Vagina (tissue), 2 donors: Measurements from ENCODE around the gene TTLL3. TPM values are rescaled to one million over a fixed set of nuclear protein-coding genes. Genes with fewer than 3 reads are reported as not detected.
A peak's percentile ranks its signal among the peaks of the same experiment; 100 is the strongest.
"Not testable (repeated sequence)": the region's sequence is repeated elsewhere in the genome, so short reads cannot be mapped to it uniquely, and the experiment has no call there.

Experiments
- DNase-seq, 2 donors: peaks; one replicate each; pipeline ENCODE4 v3.0.0-alpha.2; 2017; ENCODE audit errors: extremely low spot score in 2 of 2
- H3K27ac ChIP-seq: fragments of 200-600 bp; sonication (generic); one replicate; pipeline ENCODE4 v1.5.1; 2019
- H3K27me3 ChIP-seq: fragments of 200-600 bp; sonication (generic); one replicate; pipeline ENCODE4 v1.5.1; 2019
- H3K36me3 ChIP-seq, 2 donors: fragments of 200-600 bp; sonication (generic); one replicate each; pipeline ENCODE4 v1.5.1; 2017 to 2019
- H3K4me1 ChIP-seq: fragments of 200-600 bp; sonication (generic); one replicate; pipeline ENCODE4 v1.5.1; 2019
- H3K4me3 ChIP-seq, 2 donors: fragments of 200-600 bp; sonication (generic); 1 replicate in 1 of 2; 2 replicates in 1 of 2; pipeline ENCODE4 v1.5.1; 2016 to 2019
- H3K9me3 ChIP-seq: fragments of 200-600 bp; sonication (generic); one replicate; pipeline ENCODE4 v1.5.1; 2019
- POLR2A ChIP-seq, 2 donors: fragments of 450-650 bp; IDR thresholded peaks; one replicate each; pipeline ENCODE4 v1.6.1; 2017; ENCODE audit warnings: antibody characterized with exemption in 2 of 2, mild to moderate bottlenecking in 2 of 2, moderate library complexity in 2 of 2
- POLR2AphosphoS5 ChIP-seq, 2 donors: sonication (generic); formaldehyde crosslinking; IDR thresholded peaks; one replicate each; pipeline ENCODE4 v1.9.0; 2017; ENCODE audit warnings: antibody characterized with exemption in 2 of 2, mild to moderate bottlenecking in 2 of 2, low read depth in 1 of 2; ENCODE audit not compliant: insufficient read depth in 1 of 2
- intact Hi-C: fragments of 100-400 bp; cut with DNase I; formaldehyde crosslinking; loops from one replicate; pipeline ENCODE4 v1.15.1; 2023
- total RNA-seq: library from RNA; depleted of rRNA; stranded (reverse); fragments of >200 nt; gene quantifications from one replicate; pipeline ENCODE4 v1.2.3, GENCODE V29; 2016
- TF ChIP-seq, protein P1 (sequence below), 3 experiments: fragments of 450-650 bp in 2 of 3; fragments of 200-600 bp in 1 of 3; sonication (generic) in 1 of 3; IDR thresholded peaks; one replicate each; pipeline ENCODE4 v1.5.1; 2017 to 2019; ENCODE audit warnings: antibody characterized with exemption in 3 of 3, mild to moderate bottlenecking in 2 of 3, moderate library complexity in 2 of 3

TTLL3 gene
- total RNA-seq, 1 donor from 2014 or later, result 73.4 TPM

- no peaks in the 10 kb centered on the region for H3K27me3 ChIP-seq
- TF ChIP-seq POLR2A (IDR thresholded peaks at IDR 0.05) (no peak), POLR2AphosphoS5 (IDR thresholded peaks at IDR 0.05; ENCODE audit: insufficient read depth in 1 of 2, low read depth in 1 of 2) (peak in 1 of 2 donors; percentile 70)
- TF ChIP-seq, protein P1, sequence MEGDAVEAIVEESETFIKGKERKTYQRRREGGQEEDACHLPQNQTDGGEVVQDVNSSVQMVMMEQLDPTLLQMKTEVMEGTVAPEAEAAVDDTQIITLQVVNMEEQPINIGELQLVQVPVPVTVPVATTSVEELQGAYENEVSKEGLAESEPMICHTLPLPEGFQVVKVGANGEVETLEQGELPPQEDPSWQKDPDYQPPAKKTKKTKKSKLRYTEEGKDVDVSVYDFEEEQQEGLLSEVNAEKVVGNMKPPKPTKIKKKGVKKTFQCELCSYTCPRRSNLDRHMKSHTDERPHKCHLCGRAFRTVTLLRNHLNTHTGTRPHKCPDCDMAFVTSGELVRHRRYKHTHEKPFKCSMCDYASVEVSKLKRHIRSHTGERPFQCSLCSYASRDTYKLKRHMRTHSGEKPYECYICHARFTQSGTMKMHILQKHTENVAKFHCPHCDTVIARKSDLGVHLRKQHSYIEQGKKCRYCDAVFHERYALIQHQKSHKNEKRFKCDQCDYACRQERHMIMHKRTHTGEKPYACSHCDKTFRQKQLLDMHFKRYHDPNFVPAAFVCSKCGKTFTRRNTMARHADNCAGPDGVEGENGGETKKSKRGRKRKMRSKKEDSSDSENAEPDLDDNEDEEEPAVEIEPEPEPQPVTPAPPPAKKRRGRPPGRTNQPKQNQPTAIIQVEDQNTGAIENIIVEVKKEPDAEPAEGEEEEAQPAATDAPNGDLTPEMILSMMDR (IDR thresholded peaks at IDR 0.05), result peak in 2 of 3 experiments; percentile 28 to 50
- intact Hi-C loops, result loop anchor here (5.0 kb wide), 1 partner anchor 55 kb away; the partner anchor contains the start of gene IL17RC
- H3K4me3 ChIP-seq, result peak overlapping the region; percentile 38
- H3K36me3 ChIP-seq, result no peaks in the 10 kb centered on the region
- H3K27ac ChIP-seq, result peak overlapping the region; percentile 90
- no peaks in the 10 kb centered on the region for H3K9me3 ChIP-seq
- peaks cover 34% of the 10 kb centered on the region for H3K4me1 ChIP-seq
- DNase-seq, result no peak
Measured at GRCh38 chr3:9862391-9863057, 52.5 kb downstream of the TTLL3 start.

DNA sequence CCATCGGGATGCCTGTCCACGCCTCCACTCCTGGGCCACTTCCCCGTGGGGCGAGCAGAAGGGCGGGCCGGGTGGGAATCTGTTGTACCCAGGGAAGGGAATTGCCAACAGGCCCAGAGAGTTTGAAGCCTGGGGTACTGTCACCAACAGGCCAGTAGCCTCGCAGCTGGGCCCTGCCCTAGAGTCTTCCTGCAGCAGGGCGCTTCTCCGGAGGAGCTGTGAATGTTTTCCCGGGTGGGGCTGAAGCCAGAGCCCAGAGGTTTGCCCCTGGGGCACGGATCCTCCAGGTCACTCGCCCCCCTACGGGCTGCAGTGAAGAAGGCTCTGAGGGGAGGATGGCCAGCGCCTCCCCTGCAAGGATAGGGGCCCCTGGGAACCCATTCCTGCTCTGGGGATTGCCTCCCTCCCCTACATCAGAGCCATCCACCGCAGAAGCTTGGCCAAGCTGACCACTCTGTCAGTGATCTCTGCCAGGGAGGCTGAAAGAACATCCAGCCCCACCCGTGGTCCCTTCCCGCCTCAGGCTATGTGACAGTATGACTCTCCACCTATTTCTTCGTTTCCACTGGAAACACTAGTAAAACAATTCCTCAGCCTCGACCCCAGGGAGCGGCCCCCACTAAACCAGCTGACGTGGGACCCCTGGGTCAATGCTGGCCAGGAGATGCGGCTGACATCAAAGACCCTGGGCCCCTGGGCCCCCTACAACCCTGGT, 53.2 kb downstream of the TTLL3 start:
- TF ChIP-seq POLR2AphosphoS5 (IDR thresholded peaks at IDR 0.05; ENCODE audit: insufficient read depth in 1 of 2, low read depth in 1 of 2) (no peak), POLR2A (IDR thresholded peaks at IDR 0.05) (no peak)
- TF ChIP-seq, protein P1 (IDR thresholded peaks at IDR 0.05), result no peak
- H3K4me1 ChIP-seq, result peaks cover 34% of the 10 kb centered on the region
- intact Hi-C loops, result loop anchor here (5.0 kb wide), 1 partner anchor 54 kb away; the partner anchor contains the start of gene IL17RC
- H3K27me3 ChIP-seq, result no peaks in the 10 kb centered on the region
- no peak for DNase-seq
- peak overlapping the region; percentile 90 for H3K27ac ChIP-seq
- no peaks in the 10 kb centered on the region for H3K9me3 ChIP-seq
- no peaks in the 10 kb centered on the region for H3K36me3 ChIP-seq
- peak overlapping the region; percentile 38 for H3K4me3 ChIP-seq

GRCh38 chr3:9864200-9864927, 54.3 kb downstream of the TTLL3 start:
- H3K4me3 ChIP-seq, result no peak overlapping the region
- no peaks in the 10 kb centered on the region for H3K9me3 ChIP-seq
- H3K27me3 ChIP-seq, result no peaks in the 10 kb centered on the region
- DNase-seq, result peak in 1 of 2 donors; percentile 93
- peak overlapping the region; percentile 90 for H3K27ac ChIP-seq
- peaks cover 34% of the 10 kb centered on the region for H3K4me1 ChIP-seq
- no peaks in the 10 kb centered on the region for H3K36me3 ChIP-seq
- intact Hi-C loops, result loop anchor here (5.0 kb wide), 1 partner anchor 53 kb away; the partner anchor contains the start of gene IL17RC
- TF ChIP-seq POLR2AphosphoS5 (IDR thresholded peaks at IDR 0.05; ENCODE audit: insufficient read depth in 1 of 2, low read depth in 1 of 2), result peak in 1 of 2 donors; percentile 58
- TF ChIP-seq, protein P1 (IDR thresholded peaks at IDR 0.05), result no peak

DNA sequence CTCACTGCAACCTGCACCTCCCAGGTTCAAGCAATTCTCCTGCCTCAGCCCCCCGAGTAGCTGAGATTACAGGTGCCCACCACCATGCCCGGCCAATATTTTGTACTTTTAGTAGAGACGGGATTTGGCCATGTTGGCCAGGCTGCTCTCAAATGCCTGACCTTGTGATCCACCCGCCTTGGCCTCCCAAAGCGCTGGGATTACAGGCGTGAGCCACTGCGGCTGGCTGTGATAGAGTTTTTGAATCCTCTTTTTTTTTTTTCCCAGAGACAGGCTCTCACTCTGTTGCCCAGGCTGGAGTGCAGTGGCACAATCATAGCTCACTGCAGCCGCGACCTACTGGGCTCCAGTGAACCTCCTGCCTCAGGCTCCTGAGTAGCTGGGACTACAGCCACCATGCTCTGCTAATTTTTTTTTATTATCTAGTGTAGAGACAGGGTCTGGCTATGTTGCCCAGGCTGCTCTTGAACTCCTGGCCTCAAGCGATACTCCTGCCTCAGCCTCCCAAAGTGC, 55.1 kb downstream of the TTLL3 start:
- H3K4me3 ChIP-seq, H3K27me3 ChIP-seq, H3K36me3 ChIP-seq, DNase-seq, H3K9me3 ChIP-seq, intact Hi-C loops: not testable (repeated sequence)
- Histone ChIP-seq H3K27ac (peak overlapping the region; percentile 90), H3K4me1 (peaks cover 34% of the 10 kb centered on the region)

GRCh38 chr3:9866639-9867038, 56.6 kb downstream of the TTLL3 start:
- intact Hi-C loops, result no loop called here
- TF ChIP-seq POLR2A (IDR thresholded peaks at IDR 0.05), result no peak
- TF ChIP-seq, protein P1 (IDR thresholded peaks at IDR 0.05), result no peak
- peak in 1 of 2 donors; percentile 21 for TF ChIP-seq POLR2AphosphoS5 (IDR thresholded peaks at IDR 0.05; ENCODE audit: insufficient read depth in 1 of 2, low read depth in 1 of 2)
- Histone ChIP-seq H3K4me3 (no peak overlapping the region), H3K4me1 (peaks cover 34% of the 10 kb centered on the region), H3K27me3 (no peaks in the 10 kb centered on the region), H3K27ac (peak overlapping the region; percentile 90), H3K9me3 (no peaks in the 10 kb centered on the region), H3K36me3 (no peaks in the 10 kb centered on the region)
- no peak for DNase-seq
